ENCODE data around the gene CHRM2.

- no peak for TF ChIP-seq CTCF (conservative IDR thresholded peaks at IDR 0.05; ENCODE audit: low read depth in 2 of 2)
- no peak for TF ChIP-seq POLR2AphosphoS5 (IDR thresholded peaks at IDR 0.05; ENCODE audit: low read depth)
- TF ChIP-seq REST (IDR thresholded peaks at IDR 0.05; ENCODE audit: unreplicated experiment) = no peak
- no peak for TF ChIP-seq JUNB (IDR thresholded peaks at IDR 0.05; ENCODE audit: unreplicated experiment)
- no peak for TF ChIP-seq EZH2phosphoT487 (IDR thresholded peaks at IDR 0.05; ENCODE audit: unreplicated experiment)
- TF ChIP-seq STAT1 (IDR thresholded peaks at IDR 0.05; ENCODE audit: unreplicated experiment) = no peak
- TF ChIP-seq ETS1 (IDR thresholded peaks at IDR 0.05) = no peak
- TF ChIP-seq EZH2 (IDR thresholded peaks at IDR 0.05; ENCODE audit: low read depth, unreplicated experiment) = no peak
- no peak for TF ChIP-seq CREB1 (CRISPR knock-in tag; IDR thresholded peaks at IDR 0.05; ENCODE audit: low read depth)
- no peak for TF ChIP-seq ZNF331 (CRISPR knock-in tag; IDR thresholded peaks at IDR 0.05; ENCODE audit: low read depth)
Measured at GRCh38 chr7:137017221-137017620, 148.8 kb downstream of the CHRM2 start.
